HEK293 (cell line): ENCODE measurements around the gene MYOZ3.

ENCODE experiments used
- CTCF ChIA-PET: fragments of 350-600 bp; formaldehyde crosslinking; extraction: SDS; loops from one replicate; lab custom pipeline; 2021; ENCODE audit warnings: antibody characterized with exemption; lab: Yijun Ruan, JAX
- POLR2A ChIA-PET: fragments of 300-600 bp; formaldehyde crosslinking; extraction: SDS; loops from one replicate; lab custom pipeline; 2020; ENCODE audit warnings: antibody characterized with exemption, inconsistent platforms; lab: Yijun Ruan, JAX
- H3K27ac ChIP-seq: fragments of 200-500 bp; sonication (Bioruptor generic); 2 replicates; pipeline ENCODE4 v1.5.1; 2014; ENCODE audit warnings: low read depth, low read length, control low read depth, inconsistent platforms; ENCODE audit errors: extremely low read depth
- H3K36me3 ChIP-seq, 2 experiments: fragments of 200-500 bp in 1 of 2; sonication (Bioruptor generic) in 1 of 2; 1 replicate in 1 of 2; 2 replicates in 1 of 2; pipeline ENCODE4 v1.5.1; 2014 to 2017; ENCODE audit warnings: inconsistent platforms in 2 of 2, low read length in 2 of 2; ENCODE audit not compliant: control insufficient read depth in 2 of 2, insufficient read depth in 1 of 2
- H3K4me1 ChIP-seq: fragments of 200-500 bp; sonication (Bioruptor generic); 2 replicates; pipeline ENCODE4 v1.5.1; 2014; ENCODE audit warnings: mild to moderate bottlenecking, low read length, inconsistent platforms; ENCODE audit not compliant: control insufficient read depth, insufficient read depth
- H3K4me3 ChIP-seq: 2 replicates; pipeline ENCODE4 v1.5.1; 2011; ENCODE audit warnings: low read depth, mild to moderate bottlenecking, control low read depth, low read length, moderate library complexity
- H3K9me3 ChIP-seq: fragments of 200-500 bp; sonication (Bioruptor generic); 2 replicates; pipeline ENCODE4 v1.5.1; 2014; ENCODE audit warnings: low read depth, low read length, inconsistent platforms; ENCODE audit not compliant: control insufficient read depth, insufficient read depth
- GLIS1 ChIP-seq: fragments of 450-650 bp; formaldehyde crosslinking; IDR thresholded peaks from 2 replicates; pipeline ENCODE4 v1.5.1; 2016; ENCODE audit warnings: missing biosample characterization, missing genetic modification characterization
- WT1 ChIP-seq: fragments of 450-650 bp; formaldehyde crosslinking; IDR thresholded peaks from 2 replicates; pipeline ENCODE4 v1.5.1; 2016; ENCODE audit warnings: missing biosample characterization, missing genetic modification characterization
- ZNF112 ChIP-seq: fragments of 450-650 bp; formaldehyde crosslinking; IDR thresholded peaks from 2 replicates; pipeline ENCODE4 v1.5.0; 2017; ENCODE audit warnings: missing biosample characterization, missing genetic modification characterization
- ZNF221 ChIP-seq: fragments of 450-650 bp; formaldehyde crosslinking; IDR thresholded peaks from 2 replicates; pipeline ENCODE4 v1.5.1; 2017; ENCODE audit warnings: missing biosample characterization, missing genetic modification characterization, borderline replicate concordance
- ZNF335 ChIP-seq: fragments of 450-650 bp; formaldehyde crosslinking; conservative IDR thresholded peaks from 2 replicates; pipeline ENCODE4 v1.5.1; 2016; ENCODE audit warnings: missing biosample characterization, missing genetic modification characterization
- ZNF391 ChIP-seq: fragments of 450-650 bp; formaldehyde crosslinking; IDR thresholded peaks from 2 replicates; pipeline ENCODE4 v1.5.1; 2016; ENCODE audit warnings: low read depth, missing biosample characterization, missing genetic modification characterization, borderline replicate concordance
- ZNF426 ChIP-seq: fragments of 450-650 bp; formaldehyde crosslinking; IDR thresholded peaks from 2 replicates; pipeline ENCODE4 v1.5.1; 2017; ENCODE audit warnings: missing biosample characterization, missing genetic modification characterization, mild to moderate bottlenecking, inconsistent platforms, moderate library complexity
- ZNF529 ChIP-seq: fragments of 450-650 bp; formaldehyde crosslinking; IDR thresholded peaks from 2 replicates; pipeline ENCODE4 v1.5.1; 2017; ENCODE audit warnings: missing genetic modification characterization, missing biosample characterization; ENCODE audit not compliant: insufficient replicate concordance
- ZNF791 ChIP-seq: fragments of 450-650 bp; formaldehyde crosslinking; IDR thresholded peaks from 2 replicates; pipeline ENCODE4 v1.5.1; 2016; ENCODE audit warnings: missing biosample characterization, missing genetic modification characterization
- TF ChIP-seq, protein P1 (sequence below): fragments of 450-650 bp; formaldehyde crosslinking; IDR thresholded peaks from 2 replicates; pipeline ENCODE4 v1.5.1; 2016; ENCODE audit warnings: missing biosample characterization, missing genetic modification characterization
- TF ChIP-seq, protein P2 (sequence below): fragments of 450-650 bp; formaldehyde crosslinking; IDR thresholded peaks from 2 replicates; pipeline ENCODE4 v1.5.1; 2017; ENCODE audit warnings: missing biosample characterization, missing genetic modification characterization
- TF ChIP-seq, protein P3 (sequence below): fragments of 450-650 bp; formaldehyde crosslinking; IDR thresholded peaks from 2 replicates; pipeline ENCODE4 v1.5.1; 2016; ENCODE audit warnings: missing biosample characterization, missing genetic modification characterization
- TF ChIP-seq, protein P4 (sequence below): fragments of 450-650 bp; formaldehyde crosslinking; IDR thresholded peaks from 2 replicates; pipeline ENCODE4 v1.5.1; 2016; ENCODE audit warnings: missing biosample characterization, missing genetic modification characterization
- TF ChIP-seq, protein P5 (sequence below): fragments of 450-650 bp; formaldehyde crosslinking; IDR thresholded peaks from 2 replicates; pipeline ENCODE4 v1.5.1; 2016; ENCODE audit warnings: missing biosample characterization, missing genetic modification characterization
- TF ChIP-seq, protein P6 (sequence below): fragments of 450-650 bp; formaldehyde crosslinking; IDR thresholded peaks from 2 replicates; pipeline ENCODE4 v1.5.1; 2016; ENCODE audit warnings: missing biosample characterization, missing genetic modification characterization
- TF ChIP-seq, protein P7 (sequence below): fragments of 450-650 bp; formaldehyde crosslinking; optimal IDR thresholded peaks from 2 replicates; pipeline ENCODE3; 2016; ENCODE audit warnings: missing biosample characterization, mild to moderate bottlenecking, missing genetic modification characterization

MYOZ3 gene

DNA sequence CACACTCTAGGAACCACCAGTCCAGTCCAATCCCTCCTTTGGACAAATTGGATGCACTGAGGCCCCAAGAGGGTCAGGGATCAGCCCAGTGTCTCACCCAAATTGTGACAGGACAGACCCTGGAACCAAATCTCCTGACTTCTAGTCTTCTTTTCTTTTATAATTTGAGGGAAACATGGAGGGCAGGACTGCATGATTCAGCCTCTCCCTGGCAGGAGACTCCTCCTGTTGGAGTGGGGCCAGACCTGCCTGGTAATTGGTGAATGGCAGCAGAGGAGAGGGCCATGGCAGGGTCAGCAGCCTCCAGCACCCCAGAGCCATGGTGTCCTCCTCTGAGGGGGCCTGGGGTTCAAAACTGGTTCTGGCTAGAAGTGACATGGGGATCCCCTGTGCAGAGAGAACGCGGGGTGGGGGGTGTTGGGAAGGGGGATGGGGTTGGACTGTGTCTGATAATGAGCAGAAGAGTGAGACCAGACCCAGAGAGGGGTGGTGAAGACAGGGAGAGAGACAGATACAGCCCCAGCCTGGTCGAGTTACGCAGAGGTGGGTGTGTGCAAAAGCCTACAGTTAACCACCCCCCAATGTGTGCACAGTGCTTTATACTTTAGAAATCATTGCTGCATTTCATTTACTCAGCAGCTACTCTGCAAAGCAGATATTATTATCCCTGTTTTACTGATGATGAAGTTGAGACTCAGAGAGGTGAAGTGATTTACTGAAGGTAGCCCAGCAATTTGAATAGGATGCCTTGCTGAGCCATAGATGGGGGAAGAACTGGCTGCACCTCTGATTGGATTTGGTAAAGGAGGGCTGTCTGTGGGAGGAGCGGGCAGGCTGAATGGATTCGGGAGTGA is 24.4 kb upstream of the MYOZ3 start (continued):
- TF ChIP-seq, protein P1, sequence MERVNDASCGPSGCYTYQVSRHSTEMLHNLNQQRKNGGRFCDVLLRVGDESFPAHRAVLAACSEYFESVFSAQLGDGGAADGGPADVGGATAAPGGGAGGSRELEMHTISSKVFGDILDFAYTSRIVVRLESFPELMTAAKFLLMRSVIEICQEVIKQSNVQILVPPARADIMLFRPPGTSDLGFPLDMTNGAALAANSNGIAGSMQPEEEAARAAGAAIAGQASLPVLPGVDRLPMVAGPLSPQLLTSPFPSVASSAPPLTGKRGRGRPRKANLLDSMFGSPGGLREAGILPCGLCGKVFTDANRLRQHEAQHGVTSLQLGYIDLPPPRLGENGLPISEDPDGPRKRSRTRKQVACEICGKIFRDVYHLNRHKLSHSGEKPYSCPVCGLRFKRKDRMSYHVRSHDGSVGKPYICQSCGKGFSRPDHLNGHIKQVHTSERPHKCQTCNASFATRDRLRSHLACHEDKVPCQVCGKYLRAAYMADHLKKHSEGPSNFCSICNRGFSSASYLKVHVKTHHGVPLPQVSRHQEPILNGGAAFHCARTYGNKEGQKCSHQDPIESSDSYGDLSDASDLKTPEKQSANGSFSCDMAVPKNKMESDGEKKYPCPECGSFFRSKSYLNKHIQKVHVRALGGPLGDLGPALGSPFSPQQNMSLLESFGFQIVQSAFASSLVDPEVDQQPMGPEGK (tag by site-specific recombination) = peak; percentile 29; the same call in 1 of the 2 replicates

DNA sequence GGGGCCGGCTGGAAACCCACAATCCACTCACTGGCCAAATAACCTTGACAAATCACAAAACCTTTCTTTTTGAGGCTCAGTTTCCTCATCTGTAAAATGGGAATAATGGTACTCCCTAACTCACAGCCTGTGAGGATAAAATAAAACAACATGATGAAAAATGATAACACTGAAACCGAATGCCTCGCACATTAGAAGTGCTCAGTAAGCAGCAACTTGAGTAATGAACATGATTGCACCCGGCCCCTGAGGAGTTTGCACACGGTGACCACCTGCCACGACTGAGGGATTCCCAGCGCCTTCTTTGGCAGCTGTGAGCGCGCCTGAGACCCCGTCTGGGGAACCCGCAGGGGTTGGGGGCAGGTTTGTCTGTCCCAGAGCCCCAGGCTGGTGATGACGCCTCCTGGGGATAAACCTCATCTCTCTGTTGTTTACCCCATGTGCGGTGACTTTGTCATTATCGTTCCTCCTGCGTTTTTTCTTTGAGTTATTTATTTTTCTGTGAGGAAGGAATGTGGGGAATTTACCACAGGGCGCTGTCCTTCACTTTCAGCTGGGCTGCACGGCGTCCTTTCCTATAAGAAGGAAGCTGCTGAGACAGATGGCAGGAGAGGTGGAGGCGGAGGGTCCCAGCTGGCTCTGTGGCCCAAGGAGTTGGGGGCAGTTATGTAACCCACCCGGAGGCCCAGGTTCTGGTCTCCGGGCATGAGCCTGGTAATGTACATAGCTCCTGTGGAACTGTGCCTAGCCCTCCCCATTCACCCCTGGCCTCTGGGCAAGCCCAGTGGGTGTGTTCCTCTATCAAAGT is 23.6 kb upstream of the MYOZ3 start:
- no peaks in the 10 kb centered on the region for H3K36me3 ChIP-seq
- ChIA-PET POLR2A (interaction anchor here (0.8 to 1.4 kb wide), 3 partner anchors 15 to 188 kb away, joined by 3 to 6 read pairs (median 3); partner anchors contain the start of gene RPS14), CTCF (interaction anchor here (0.6 to 0.8 kb wide), 3 partner anchors 9 to 78 kb away, joined by 3 read pairs; no protein-coding TSS in a partner anchor)
- H3K9me3 ChIP-seq = no peaks in the 10 kb centered on the region
- peaks cover 19% of the 10 kb centered on the region for H3K4me1 ChIP-seq
- H3K27ac ChIP-seq = no peak overlapping the region
- no peak overlapping the region for H3K4me3 ChIP-seq
- no peak for TF ChIP-seq ZNF112 (tag by site-specific recombination)
- TF ChIP-seq ZNF791 (tag by site-specific recombination) = no peak
- no peak for TF ChIP-seq ZNF529 (tag by site-specific recombination)
- TF ChIP-seq WT1 = peak; percentile 78
- TF ChIP-seq ZNF426 (tag by site-specific recombination) = no peak
- TF ChIP-seq ZNF335 = 0 out of 2 replicates have a peak, but pooled peaks have one; percentile 25
- TF ChIP-seq, protein P2, sequence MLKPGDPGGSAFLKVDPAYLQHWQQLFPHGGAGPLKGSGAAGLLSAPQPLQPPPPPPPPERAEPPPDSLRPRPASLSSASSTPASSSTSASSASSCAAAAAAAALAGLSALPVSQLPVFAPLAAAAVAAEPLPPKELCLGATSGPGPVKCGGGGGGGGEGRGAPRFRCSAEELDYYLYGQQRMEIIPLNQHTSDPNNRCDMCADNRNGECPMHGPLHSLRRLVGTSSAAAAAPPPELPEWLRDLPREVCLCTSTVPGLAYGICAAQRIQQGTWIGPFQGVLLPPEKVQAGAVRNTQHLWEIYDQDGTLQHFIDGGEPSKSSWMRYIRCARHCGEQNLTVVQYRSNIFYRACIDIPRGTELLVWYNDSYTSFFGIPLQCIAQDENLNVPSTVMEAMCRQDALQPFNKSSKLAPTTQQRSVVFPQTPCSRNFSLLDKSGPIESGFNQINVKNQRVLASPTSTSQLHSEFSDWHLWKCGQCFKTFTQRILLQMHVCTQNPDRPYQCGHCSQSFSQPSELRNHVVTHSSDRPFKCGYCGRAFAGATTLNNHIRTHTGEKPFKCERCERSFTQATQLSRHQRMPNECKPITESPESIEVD (tag by site-specific recombination) = peak; percentile 64; the same call in 1 of the 2 replicates
- no peak for TF ChIP-seq ZNF221 (tag by site-specific recombination)
- TF ChIP-seq, protein P3, sequence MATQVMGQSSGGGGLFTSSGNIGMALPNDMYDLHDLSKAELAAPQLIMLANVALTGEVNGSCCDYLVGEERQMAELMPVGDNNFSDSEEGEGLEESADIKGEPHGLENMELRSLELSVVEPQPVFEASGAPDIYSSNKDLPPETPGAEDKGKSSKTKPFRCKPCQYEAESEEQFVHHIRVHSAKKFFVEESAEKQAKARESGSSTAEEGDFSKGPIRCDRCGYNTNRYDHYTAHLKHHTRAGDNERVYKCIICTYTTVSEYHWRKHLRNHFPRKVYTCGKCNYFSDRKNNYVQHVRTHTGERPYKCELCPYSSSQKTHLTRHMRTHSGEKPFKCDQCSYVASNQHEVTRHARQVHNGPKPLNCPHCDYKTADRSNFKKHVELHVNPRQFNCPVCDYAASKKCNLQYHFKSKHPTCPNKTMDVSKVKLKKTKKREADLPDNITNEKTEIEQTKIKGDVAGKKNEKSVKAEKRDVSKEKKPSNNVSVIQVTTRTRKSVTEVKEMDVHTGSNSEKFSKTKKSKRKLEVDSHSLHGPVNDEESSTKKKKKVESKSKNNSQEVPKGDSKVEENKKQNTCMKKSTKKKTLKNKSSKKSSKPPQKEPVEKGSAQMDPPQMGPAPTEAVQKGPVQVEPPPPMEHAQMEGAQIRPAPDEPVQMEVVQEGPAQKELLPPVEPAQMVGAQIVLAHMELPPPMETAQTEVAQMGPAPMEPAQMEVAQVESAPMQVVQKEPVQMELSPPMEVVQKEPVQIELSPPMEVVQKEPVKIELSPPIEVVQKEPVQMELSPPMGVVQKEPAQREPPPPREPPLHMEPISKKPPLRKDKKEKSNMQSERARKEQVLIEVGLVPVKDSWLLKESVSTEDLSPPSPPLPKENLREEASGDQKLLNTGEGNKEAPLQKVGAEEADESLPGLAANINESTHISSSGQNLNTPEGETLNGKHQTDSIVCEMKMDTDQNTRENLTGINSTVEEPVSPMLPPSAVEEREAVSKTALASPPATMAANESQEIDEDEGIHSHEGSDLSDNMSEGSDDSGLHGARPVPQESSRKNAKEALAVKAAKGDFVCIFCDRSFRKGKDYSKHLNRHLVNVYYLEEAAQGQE (tag by site-specific recombination) = peak; percentile 95
- TF ChIP-seq, protein P4, sequence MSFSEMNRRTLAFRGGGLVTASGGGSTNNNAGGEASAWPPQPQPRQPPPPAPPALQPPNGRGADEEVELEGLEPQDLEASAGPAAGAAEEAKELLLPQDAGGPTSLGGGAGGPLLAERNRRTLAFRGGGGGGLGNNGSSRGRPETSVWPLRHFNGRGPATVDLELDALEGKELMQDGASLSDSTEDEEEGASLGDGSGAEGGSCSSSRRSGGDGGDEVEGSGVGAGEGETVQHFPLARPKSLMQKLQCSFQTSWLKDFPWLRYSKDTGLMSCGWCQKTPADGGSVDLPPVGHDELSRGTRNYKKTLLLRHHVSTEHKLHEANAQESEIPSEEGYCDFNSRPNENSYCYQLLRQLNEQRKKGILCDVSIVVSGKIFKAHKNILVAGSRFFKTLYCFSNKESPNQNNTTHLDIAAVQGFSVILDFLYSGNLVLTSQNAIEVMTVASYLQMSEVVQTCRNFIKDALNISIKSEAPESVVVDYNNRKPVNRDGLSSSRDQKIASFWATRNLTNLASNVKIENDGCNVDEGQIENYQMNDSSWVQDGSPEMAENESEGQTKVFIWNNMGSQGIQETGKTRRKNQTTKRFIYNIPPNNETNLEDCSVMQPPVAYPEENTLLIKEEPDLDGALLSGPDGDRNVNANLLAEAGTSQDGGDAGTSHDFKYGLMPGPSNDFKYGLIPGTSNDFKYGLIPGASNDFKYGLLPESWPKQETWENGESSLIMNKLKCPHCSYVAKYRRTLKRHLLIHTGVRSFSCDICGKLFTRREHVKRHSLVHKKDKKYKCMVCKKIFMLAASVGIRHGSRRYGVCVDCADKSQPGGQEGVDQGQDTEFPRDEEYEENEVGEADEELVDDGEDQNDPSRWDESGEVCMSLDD = no peak
- TF ChIP-seq, protein P5, sequence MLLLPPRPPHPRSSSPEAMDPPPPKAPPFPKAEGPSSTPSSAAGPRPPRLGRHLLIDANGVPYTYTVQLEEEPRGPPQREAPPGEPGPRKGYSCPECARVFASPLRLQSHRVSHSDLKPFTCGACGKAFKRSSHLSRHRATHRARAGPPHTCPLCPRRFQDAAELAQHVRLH (tag by site-specific recombination) = peak; percentile 75; the same call in 1 of the 2 replicates
- TF ChIP-seq, protein P6, sequence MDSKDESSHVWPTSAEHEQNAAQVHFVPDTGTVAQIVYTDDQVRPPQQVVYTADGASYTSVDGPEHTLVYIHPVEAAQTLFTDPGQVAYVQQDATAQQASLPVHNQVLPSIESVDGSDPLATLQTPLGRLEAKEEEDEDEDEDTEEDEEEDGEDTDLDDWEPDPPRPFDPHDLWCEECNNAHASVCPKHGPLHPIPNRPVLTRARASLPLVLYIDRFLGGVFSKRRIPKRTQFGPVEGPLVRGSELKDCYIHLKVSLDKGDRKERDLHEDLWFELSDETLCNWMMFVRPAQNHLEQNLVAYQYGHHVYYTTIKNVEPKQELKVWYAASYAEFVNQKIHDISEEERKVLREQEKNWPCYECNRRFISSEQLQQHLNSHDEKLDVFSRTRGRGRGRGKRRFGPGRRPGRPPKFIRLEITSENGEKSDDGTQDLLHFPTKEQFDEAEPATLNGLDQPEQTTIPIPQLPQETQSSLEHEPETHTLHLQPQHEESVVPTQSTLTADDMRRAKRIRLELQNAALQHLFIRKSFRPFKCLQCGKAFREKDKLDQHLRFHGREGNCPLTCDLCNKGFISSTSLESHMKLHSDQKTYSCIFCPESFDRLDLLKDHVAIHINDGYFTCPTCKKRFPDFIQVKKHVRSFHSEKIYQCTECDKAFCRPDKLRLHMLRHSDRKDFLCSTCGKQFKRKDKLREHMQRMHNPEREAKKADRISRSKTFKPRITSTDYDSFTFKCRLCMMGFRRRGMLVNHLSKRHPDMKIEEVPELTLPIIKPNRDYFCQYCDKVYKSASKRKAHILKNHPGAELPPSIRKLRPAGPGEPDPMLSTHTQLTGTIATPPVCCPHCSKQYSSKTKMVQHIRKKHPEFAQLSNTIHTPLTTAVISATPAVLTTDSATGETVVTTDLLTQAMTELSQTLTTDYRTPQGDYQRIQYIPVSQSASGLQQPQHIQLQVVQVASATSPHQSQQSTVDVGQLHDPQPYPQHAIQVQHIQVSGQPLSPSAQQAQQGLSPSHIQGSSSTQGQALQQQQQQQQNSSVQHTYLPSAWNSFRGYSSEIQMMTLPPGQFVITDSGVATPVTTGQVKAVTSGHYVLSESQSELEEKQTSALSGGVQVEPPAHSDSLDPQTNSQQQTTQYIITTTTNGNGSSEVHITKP (tag by site-specific recombination) = no peak
- TF ChIP-seq, protein P7, sequence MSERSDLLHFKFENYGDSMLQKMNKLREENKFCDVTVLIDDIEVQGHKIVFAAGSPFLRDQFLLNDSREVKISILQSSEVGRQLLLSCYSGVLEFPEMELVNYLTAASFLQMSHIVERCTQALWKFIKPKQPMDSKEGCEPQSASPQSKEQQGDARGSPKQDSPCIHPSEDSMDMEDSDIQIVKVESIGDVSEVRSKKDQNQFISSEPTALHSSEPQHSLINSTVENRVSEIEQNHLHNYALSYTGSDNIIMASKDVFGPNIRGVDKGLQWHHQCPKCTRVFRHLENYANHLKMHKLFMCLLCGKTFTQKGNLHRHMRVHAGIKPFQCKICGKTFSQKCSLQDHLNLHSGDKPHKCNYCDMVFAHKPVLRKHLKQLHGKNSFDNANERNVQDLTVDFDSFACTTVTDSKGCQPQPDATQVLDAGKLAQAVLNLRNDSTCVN (tag by site-specific recombination) = no peak
- TF ChIP-seq ZNF391 (tag by site-specific recombination) = peak; percentile 40; the same call in 1 of the 2 replicates
- TF ChIP-seq GLIS1 = peak; percentile 97
